ENCODE data around the gene DOCK1. TPM values are rescaled to one million over a fixed set of nuclear protein-coding genes. Genes with fewer than 3 reads are reported as not detected.

Gene DOCK1
- polyA plus RNA-seq, 1 of the 3 experiments (the other 2 are of a cell fraction): 15.5 TPM

DNA sequence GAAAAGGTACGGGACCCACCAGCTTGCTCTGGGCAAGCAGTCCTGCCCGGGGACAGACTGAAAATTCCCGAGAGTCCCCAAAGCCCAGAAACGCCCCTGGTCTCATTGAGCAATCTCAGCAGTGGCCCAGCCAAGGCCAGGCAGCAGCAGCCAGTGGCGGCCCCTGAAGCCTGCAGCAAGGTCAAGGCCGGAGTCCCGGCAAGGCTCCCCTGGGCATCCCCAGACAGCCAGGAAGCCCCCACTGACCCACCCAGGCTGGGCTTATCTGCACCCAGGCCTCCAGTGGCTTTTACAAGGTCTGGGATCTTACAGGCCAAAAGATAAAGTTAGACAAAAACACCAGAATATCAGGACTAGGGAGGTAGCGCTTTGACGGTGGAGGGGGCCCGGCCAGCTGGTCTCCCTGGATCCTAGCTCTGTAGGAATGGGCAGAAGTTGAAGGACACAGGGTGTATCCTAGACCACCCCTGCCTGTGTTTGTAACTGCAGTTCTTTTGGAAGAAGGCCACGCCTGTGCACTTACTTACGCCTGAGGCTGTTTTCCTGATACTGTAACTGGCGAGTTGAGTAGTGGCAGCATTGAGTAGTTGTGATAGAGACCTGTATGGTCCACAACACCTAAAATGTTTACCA lies 513.4 kb downstream of the DOCK1 start:
- WGBS (ENCODE audit: low lambda C conversion rate): 86% methylated on average over 6 of the region's 13 CpGs
- Histone ChIP-seq H3K4me3 (ENCODE audit: low read depth in 2 of 2, low read length in 1 of 2) (no peak overlapping the region), H2AFZ (ENCODE audit: low read depth) (no peak overlapping the region), H3K4me2 (no peak overlapping the region), H3K27ac (ENCODE audit: low read depth in 2 of 2, low read length in 1 of 2) (no peak overlapping the region), H3K9ac (no peak overlapping the region), H3K27me3 (ENCODE audit: insufficient read depth) (no peaks in the 10 kb centered on the region), H3K9me2 (no peaks in the 10 kb centered on the region), H4K20me1 (ENCODE audit: insufficient read depth) (no peaks in the 10 kb centered on the region), H3F3A (replicated peaks; ENCODE audit: insufficient read depth) (no peaks in the 10 kb centered on the region), H3K79me2 (ENCODE audit: insufficient read depth) (no peaks in the 10 kb centered on the region), H3K9me3 (no peaks in the 10 kb centered on the region), H3K4me1 (ENCODE audit: control insufficient read depth in 1 of 2, insufficient read depth in 2 of 2, low read depth in 1 of 2, low read length in 1 of 2) (peaks cover 0 to 5% of the 10 kb centered on the region in 2 experiments; a peak in 1 of 4 replicates), H3K36me3 (replicated peaks in 1 of 2; ENCODE audit: control insufficient read depth in 1 of 2, insufficient read depth in 2 of 2, low read length in 1 of 2) (peaks cover 11 to 21% of the 10 kb centered on the region in 2 experiments)
- POLR2A ChIA-PET: no interaction called here
- no peak for DNase-seq
- TF ChIP-seq CTCF (IDR thresholded peaks at IDR 0.05): no peak
- TF ChIP-seq TAF1 (IDR thresholded peaks at IDR 0.05; ENCODE audit: borderline replicate concordance, low read depth, low read length): no peak
- no peak for TF ChIP-seq CHD2 (IDR thresholded peaks at IDR 0.05; ENCODE audit: low read length, partially characterized antibody)
- TF ChIP-seq EP300 (IDR thresholded peaks at IDR 0.05; ENCODE audit: borderline replicate concordance in 1 of 2, low read depth in 1 of 2, low read length in 1 of 2): no peak
- CTCF ChIA-PET: no interaction called here

DNA sequence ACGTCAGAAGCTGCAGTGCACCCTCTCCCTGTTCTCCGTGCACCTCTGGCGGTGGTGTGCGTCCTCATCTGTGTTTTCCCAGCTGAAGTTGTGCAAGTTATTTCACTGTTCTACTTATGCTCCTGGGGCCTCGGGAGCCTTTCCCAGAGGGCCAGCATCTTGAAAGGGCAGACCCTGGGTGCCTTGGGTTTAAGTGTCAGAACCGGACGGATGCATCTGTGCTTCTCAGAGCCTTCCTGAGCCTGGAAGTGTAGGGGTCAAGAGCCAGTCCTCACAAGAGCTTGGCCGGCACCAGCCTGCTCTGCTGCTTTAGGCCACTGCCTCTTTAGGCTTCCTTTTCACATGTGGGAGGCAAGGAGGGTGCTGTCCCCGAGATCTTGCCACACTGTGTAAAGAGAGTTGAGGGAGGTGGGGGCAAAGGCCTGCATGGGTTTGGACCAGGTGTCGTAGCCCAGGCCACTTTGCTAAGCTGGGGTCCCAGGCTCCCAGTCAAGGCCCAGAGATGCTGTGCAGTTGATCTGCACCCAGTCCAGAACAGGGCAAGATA lies 515.0 kb downstream of the DOCK1 start:
- peaks cover 0 to 20% of the 10 kb centered on the region in 2 experiments; a peak in 2 of 4 replicates for H3K4me1 ChIP-seq (ENCODE audit: control insufficient read depth in 1 of 2, insufficient read depth in 2 of 2, low read depth in 1 of 2, low read length in 1 of 2)
- no peaks in the 10 kb centered on the region for H3K79me2 ChIP-seq (ENCODE audit: insufficient read depth)
- ChIA-PET POLR2A (interaction anchor here (0.6 kb wide), 1 partner anchor 29 kb away, joined by 3 read pairs; no protein-coding TSS in a partner anchor), CTCF (interaction anchor here (0.9 kb wide), 1 partner anchor 10 kb away, joined by 3 read pairs; no protein-coding TSS in a partner anchor)
- H3K9me3 ChIP-seq: no peaks in the 10 kb centered on the region
- 98% methylated on average over 7 of the region's 10 CpGs for WGBS (ENCODE audit: low lambda C conversion rate)
- H3K9ac ChIP-seq: no peak overlapping the region
- no peaks in the 10 kb centered on the region for H3K27me3 ChIP-seq (ENCODE audit: insufficient read depth)
- H3F3A ChIP-seq (replicated peaks; ENCODE audit: insufficient read depth): no peaks in the 10 kb centered on the region
- no peak for DNase-seq
- no peaks in the 10 kb centered on the region for H4K20me1 ChIP-seq (ENCODE audit: insufficient read depth)
- no peak overlapping the region for H3K27ac ChIP-seq (ENCODE audit: low read depth in 2 of 2, low read length in 1 of 2)
- no peaks in the 10 kb centered on the region for H3K9me2 ChIP-seq
- H3K4me2 ChIP-seq: no peak overlapping the region
- H3K36me3 ChIP-seq (replicated peaks in 1 of 2; ENCODE audit: control insufficient read depth in 1 of 2, insufficient read depth in 2 of 2, low read length in 1 of 2): peaks cover 11 to 21% of the 10 kb centered on the region in 2 experiments
- H3K4me3 ChIP-seq (ENCODE audit: low read depth in 2 of 2, low read length in 1 of 2): no peak overlapping the region
- no peak overlapping the region for H2AFZ ChIP-seq (ENCODE audit: low read depth)
- TF ChIP-seq EP300 (IDR thresholded peaks at IDR 0.05; ENCODE audit: borderline replicate concordance in 1 of 2, low read depth in 1 of 2, low read length in 1 of 2) (no peak), FOSL2 (IDR thresholded peaks at IDR 0.05; ENCODE audit: borderline replicate concordance, low read depth) (no peak), ELF1 (IDR thresholded peaks at IDR 0.05) (no peak), MXI1 (IDR thresholded peaks at IDR 0.05; ENCODE audit: low read depth, low read length) (no peak), FOXJ3 (CRISPR knock-in tag; IDR thresholded peaks at IDR 0.05) (no peak), TAF1 (IDR thresholded peaks at IDR 0.05; ENCODE audit: borderline replicate concordance, low read depth, low read length) (no peak), TEAD4 (IDR thresholded peaks at IDR 0.05; ENCODE audit: borderline replicate concordance, insufficient read depth) (no peak), RCOR1 (IDR thresholded peaks at IDR 0.05; ENCODE audit: low read length) (no peak), TCF12 (IDR thresholded peaks at IDR 0.05) (no peak), NFIC (IDR thresholded peaks at IDR 0.05; ENCODE audit: borderline replicate concordance) (no peak), CTCF (IDR thresholded peaks at IDR 0.05) (no peak), GABPA (IDR thresholded peaks at IDR 0.05; ENCODE audit: low read depth) (no peak), MAX (IDR thresholded peaks at IDR 0.05; ENCODE audit: low read depth) (no peak), YY1 (IDR thresholded peaks at IDR 0.05; ENCODE audit: low read depth) (no peak)
- TF ChIP-seq, protein P1, sequence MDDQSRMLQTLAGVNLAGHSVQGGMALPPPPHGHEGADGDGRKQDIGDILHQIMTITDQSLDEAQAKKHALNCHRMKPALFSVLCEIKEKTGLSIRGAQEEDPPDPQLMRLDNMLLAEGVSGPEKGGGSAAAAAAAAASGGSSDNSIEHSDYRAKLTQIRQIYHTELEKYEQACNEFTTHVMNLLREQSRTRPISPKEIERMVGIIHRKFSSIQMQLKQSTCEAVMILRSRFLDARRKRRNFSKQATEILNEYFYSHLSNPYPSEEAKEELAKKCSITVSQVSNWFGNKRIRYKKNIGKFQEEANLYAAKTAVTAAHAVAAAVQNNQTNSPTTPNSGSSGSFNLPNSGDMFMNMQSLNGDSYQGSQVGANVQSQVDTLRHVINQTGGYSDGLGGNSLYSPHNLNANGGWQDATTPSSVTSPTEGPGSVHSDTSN (IDR thresholded peaks at IDR 0.05): no peak
- TF ChIP-seq, protein P2, sequence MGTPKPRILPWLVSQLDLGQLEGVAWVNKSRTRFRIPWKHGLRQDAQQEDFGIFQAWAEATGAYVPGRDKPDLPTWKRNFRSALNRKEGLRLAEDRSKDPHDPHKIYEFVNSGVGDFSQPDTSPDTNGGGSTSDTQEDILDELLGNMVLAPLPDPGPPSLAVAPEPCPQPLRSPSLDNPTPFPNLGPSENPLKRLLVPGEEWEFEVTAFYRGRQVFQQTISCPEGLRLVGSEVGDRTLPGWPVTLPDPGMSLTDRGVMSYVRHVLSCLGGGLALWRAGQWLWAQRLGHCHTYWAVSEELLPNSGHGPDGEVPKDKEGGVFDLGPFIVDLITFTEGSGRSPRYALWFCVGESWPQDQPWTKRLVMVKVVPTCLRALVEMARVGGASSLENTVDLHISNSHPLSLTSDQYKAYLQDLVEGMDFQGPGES (IDR thresholded peaks at IDR 0.05; ENCODE audit: low read depth, low read length): no peak

Measured in SK-N-SH (cell line).